SK-N-SH (cell line): ENCODE results near the gene TMEM138.

Experiments used
- CTCF ChIP-seq: fragments of 200-600 bp; sonication (generic); IDR thresholded peaks from 2 replicates; pipeline ENCODE4 v1.6.1; 2017; ENCODE audit warnings: antibody characterized with exemption, mild to moderate bottlenecking, moderate library complexity
- MXI1 ChIP-seq: IDR thresholded peaks from 2 replicates; pipeline ENCODE4 v1.6.1; 2012; ENCODE audit warnings: mild to moderate bottlenecking, low read depth, low read length, improper control_type of control experiment
- POLR2AphosphoS5 ChIP-seq: IDR thresholded peaks from 2 replicates; pipeline ENCODE4 v1.6.1; 2012; ENCODE audit warnings: low read depth, low read length
- RCOR1 ChIP-seq: fragments of 150-350 bp; IDR thresholded peaks from 2 replicates; pipeline ENCODE4 v1.6.1; 2017; ENCODE audit warnings: antibody characterized with exemption, low read length
- REST ChIP-seq: IDR thresholded peaks from 2 replicates; pipeline ENCODE4 v1.6.1; 2012; ENCODE audit warnings: mild to moderate bottlenecking, low read depth, low read length, moderate library complexity
- SMC3 ChIP-seq: IDR thresholded peaks from 2 replicates; pipeline ENCODE4 v1.6.1; 2012; ENCODE audit warnings: low read depth, low read length, improper control_type of control experiment
- TAF1 ChIP-seq: IDR thresholded peaks from 2 replicates; pipeline ENCODE4 v1.6.1; 2012; ENCODE audit warnings: low read depth, mild to moderate bottlenecking, low read length, moderate library complexity, borderline replicate concordance
- TEAD4 ChIP-seq: IDR thresholded peaks from 2 replicates; pipeline ENCODE4 v1.4.0; 2012; ENCODE audit warnings: mild to moderate bottlenecking, borderline replicate concordance; ENCODE audit not compliant: insufficient read depth
- ZBTB33 ChIP-seq: IDR thresholded peaks from 2 replicates; pipeline ENCODE4 v1.4.0; 2012; ENCODE audit warnings: low read depth, borderline replicate concordance

DNA sequence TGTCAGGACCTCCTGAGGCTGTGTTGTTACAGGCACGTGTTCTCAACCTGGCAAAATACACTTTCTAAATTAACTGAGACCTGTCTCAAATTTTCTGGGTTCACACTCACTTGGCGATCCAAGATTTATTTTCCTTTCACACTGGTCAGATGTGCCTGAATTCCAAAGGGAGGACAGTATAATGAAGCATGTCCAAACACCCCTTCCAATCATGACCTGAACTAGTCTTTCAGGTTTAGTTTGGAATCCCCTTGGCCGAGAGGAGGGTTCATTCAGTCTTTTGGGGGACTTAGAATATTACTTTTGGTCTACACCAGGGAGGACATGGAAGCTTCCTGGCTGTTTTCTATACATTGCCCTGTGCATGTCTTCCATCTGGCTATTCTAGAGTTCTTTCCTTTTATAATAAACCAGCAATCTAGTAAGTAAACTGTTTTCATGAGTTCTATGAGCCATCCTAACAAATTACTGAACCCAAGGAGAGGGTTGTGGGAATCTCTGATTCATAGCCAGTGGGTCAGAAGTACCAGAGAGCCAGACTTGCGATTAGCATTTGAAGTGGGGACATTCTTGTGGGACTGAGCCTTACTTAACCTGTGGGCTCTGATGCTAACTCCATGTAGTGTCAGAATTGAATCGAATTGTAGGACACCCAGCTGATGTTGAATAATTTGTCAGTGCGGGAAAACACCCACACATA lies 15.4 kb downstream of the TMEM138 start:
- TF ChIP-seq SMC3 (no peak), RCOR1 (no peak), CTCF (no peak), ZBTB33 (no peak), MXI1 (no peak), POLR2AphosphoS5 (no peak), REST (no peak), TEAD4 (no peak), TAF1 (no peak)
